ENCODE results near the gene CFAP206.

GRCh38 chr6:87482366-87482765 is 74.6 kb downstream of the CFAP206 start:
- TF ChIP-seq GATA2 (IDR thresholded peaks at IDR 0.05; ENCODE audit: low read depth, low read length) (no peak), GATA3 (IDR thresholded peaks at IDR 0.05; ENCODE audit: low read depth, low read length) (no peak)
